GM12878 (cell line): ENCODE data around the gene SLC5A10. TPM values are rescaled to one million over a fixed set of nuclear protein-coding genes. Genes with fewer than 3 reads are reported as not detected.
"Not testable (repeated sequence)": the region's sequence is repeated elsewhere in the genome, so short reads cannot be mapped to it uniquely, and the experiment has no call there.

ENCODE experiments used
- ATAC-seq: fragments of 200-7000 bp; cut with Tn5 transposase; 3 replicates; pipeline ENCODE4 v1.9.1; 2020; ENCODE audit warnings: mild to moderate bottlenecking, moderate library complexity
- BruUV-seq: library from RNA; stranded (reverse); fragments of 400-500 nt; replicated peaks from 2 replicates; lab custom pipeline; 2021; lab: Mats Ljungman, UMichigan
- CTCF ChIA-PET: fragments of 300-600 bp; sonication (Branson Sonifier 250); formaldehyde crosslinking; extraction: SDS; loops from one replicate; lab custom pipeline; 2021; ENCODE audit warnings: inconsistent platforms; lab: Yijun Ruan, JAX
- POLR2A ChIA-PET: fragments of 350-600 bp; formaldehyde crosslinking; extraction: SDS; loops from one replicate; lab custom pipeline; 2021; ENCODE audit warnings: inconsistent platforms; lab: Charles Lee
- RAD21 ChIA-PET: fragments of 300-600 bp; sonication (Branson Sonifier 250); formaldehyde crosslinking; loops from one replicate; lab custom pipeline; 2023; ENCODE audit warnings: antibody characterized with exemption; ENCODE audit not compliant: unreplicated experiment; lab: Charles Lee
- SMC1A ChIA-PET: fragments of 300-600 bp; sonication (Branson Sonifier 250); formaldehyde crosslinking; loops from one replicate; lab custom pipeline; 2023; ENCODE audit not compliant: unreplicated experiment, uncharacterized antibody; lab: Charles Lee
- DNase-seq: peaks from one replicate; pipeline ENCODE4 v3.0.0-alpha.2; 2011; ENCODE audit warnings: low read depth, low spot score
- FAIRE-seq: peaks from 3 replicates; lab custom pipeline; 2011; peaks lifted over from hg19 to GRCh38; lab: Jason Lieb, UNC
- H2AFZ ChIP-seq: 2 replicates; pipeline ENCODE4 v1.6.0; 2011; ENCODE audit warnings: low read depth, low read length, control low read depth; ENCODE audit not compliant: control insufficient read depth
- H3K27ac ChIP-seq: 2 replicates; pipeline ENCODE4 v1.5.1; 2011; ENCODE audit warnings: control low read depth; ENCODE audit not compliant: control insufficient read depth, insufficient read depth
- H3K27me3 ChIP-seq, 2 experiments: replicated peaks in 1 of 2; 2 replicates each; pipeline versions ENCODE4 v1.6.0 to v1.6.1; 2011; ENCODE audit warnings: low read length in 1 of 2; ENCODE audit not compliant: control insufficient read depth in 2 of 2, insufficient read depth in 2 of 2
- H3K36me3 ChIP-seq, 2 experiments: 2 replicates each; pipeline ENCODE4 v1.5.1; 2011; ENCODE audit warnings: low read length in 1 of 2; ENCODE audit not compliant: control insufficient read depth in 2 of 2, insufficient read depth in 2 of 2
- H3K4me1 ChIP-seq: 2 replicates; pipeline ENCODE4 v1.6.1; 2011; ENCODE audit warnings: mild to moderate bottlenecking, low read length, moderate library complexity, mixed read lengths; ENCODE audit not compliant: control insufficient read depth, insufficient read depth
- H3K4me2 ChIP-seq: 2 replicates; pipeline ENCODE4 v1.6.0; 2011; ENCODE audit warnings: control low read depth; ENCODE audit not compliant: control insufficient read depth, insufficient read depth
- H3K4me3 ChIP-seq: fragments of 200-600 bp; sonication (generic); 2 replicates; pipeline ENCODE4 v1.5.1; 2016
- H3K79me2 ChIP-seq: 2 replicates; pipeline ENCODE4 v1.6.0; 2011; ENCODE audit warnings: low read length; ENCODE audit not compliant: control insufficient read depth, insufficient read depth
- H3K9ac ChIP-seq: 2 replicates; pipeline ENCODE4 v1.8.0; 2011; ENCODE audit warnings: low read length, control low read depth, mixed read lengths; ENCODE audit not compliant: control insufficient read depth, insufficient read depth
- H3K9me3 ChIP-seq: replicated peaks from 3 replicates; pipeline ENCODE4 v1.5.1; 2011; ENCODE audit warnings: mild to moderate bottlenecking, low read length; ENCODE audit not compliant: control insufficient read depth, insufficient read depth
- H4K20me1 ChIP-seq: 2 replicates; pipeline ENCODE4 v1.6.0; 2011; ENCODE audit not compliant: control insufficient read depth, insufficient read depth
- BACH1 ChIP-seq: fragments of 450-650 bp; IDR thresholded peaks from 2 replicates; pipeline ENCODE4 v1.6.1; 2017; ENCODE audit warnings: mild to moderate bottlenecking, borderline replicate concordance
- ETV6 ChIP-seq, 2 experiments: fragments of 450-650 bp in 1 of 2; IDR thresholded peaks in 1 of 2; conservative IDR thresholded peaks in 1 of 2; 2 replicates each; pipeline ENCODE4 v1.6.1; 2014; ENCODE audit warnings: antibody characterized with exemption in 1 of 2, borderline replicate concordance in 1 of 2, low read depth in 1 of 2, mild to moderate bottlenecking in 1 of 2, moderate library complexity in 1 of 2
- IKZF1 ChIP-seq: fragments of 450-650 bp; conservative IDR thresholded peaks from 2 replicates; pipeline ENCODE4 v1.6.1; 2017; ENCODE audit warnings: antibody characterized with exemption, mild to moderate bottlenecking
- KLF5 ChIP-seq: fragments of 450-650 bp; IDR thresholded peaks from 2 replicates; pipeline ENCODE4 v1.6.1; 2014; ENCODE audit warnings: mild to moderate bottlenecking; ENCODE audit not compliant: partially characterized antibody
- MEF2A ChIP-seq: IDR thresholded peaks from 2 replicates; pipeline ENCODE4 v1.6.1; 2011; ENCODE audit warnings: low read depth, mild to moderate bottlenecking, low read length, moderate library complexity; ENCODE audit not compliant: insufficient read depth
- MTA3 ChIP-seq: IDR thresholded peaks from 2 replicates; pipeline ENCODE4 v1.6.1; 2012; ENCODE audit warnings: low read length, inconsistent platforms, borderline replicate concordance
- NBN ChIP-seq: fragments of 450-650 bp; IDR thresholded peaks from 2 replicates; pipeline ENCODE4 v1.6.1; 2016
- PAX8 ChIP-seq: fragments of 450-650 bp; IDR thresholded peaks from 2 replicates; pipeline ENCODE4 v1.6.1; 2017; ENCODE audit warnings: mild to moderate bottlenecking, moderate library complexity
- POLR2A ChIP-seq: IDR thresholded peaks from 2 replicates; pipeline ENCODE4 v1.6.1; 2011; ENCODE audit warnings: low read depth, mild to moderate bottlenecking, low read length
- POLR2AphosphoS2 ChIP-seq: IDR thresholded peaks from 2 replicates; pipeline ENCODE4 v1.6.1; 2011; ENCODE audit warnings: low read depth, mild to moderate bottlenecking, low read length, improper control_type of control experiment, moderate library complexity
- POU2F2 ChIP-seq: IDR thresholded peaks from 3 replicates; pipeline ENCODE4 v1.6.1; 2011; ENCODE audit warnings: low read depth, mild to moderate bottlenecking, low read length, borderline replicate concordance
- RB1 ChIP-seq: fragments of 450-650 bp; formaldehyde crosslinking; IDR thresholded peaks from 2 replicates; pipeline ENCODE4 v1.6.1; 2017; ENCODE audit warnings: mild to moderate bottlenecking, borderline replicate concordance
- SMAD1 ChIP-seq: fragments of 450-650 bp; IDR thresholded peaks from 2 replicates; pipeline ENCODE4 v1.6.1; 2018; ENCODE audit warnings: mild to moderate bottlenecking, low read depth; ENCODE audit not compliant: partially characterized antibody
- SMARCA5 ChIP-seq: fragments of 450-650 bp; IDR thresholded peaks from 2 replicates; pipeline ENCODE4 v1.6.1; 2017; ENCODE audit warnings: mild to moderate bottlenecking
- TARDBP ChIP-seq: IDR thresholded peaks from 2 replicates; pipeline ENCODE4 v1.6.1; 2016; ENCODE audit warnings: borderline replicate concordance
- TCF3 ChIP-seq: IDR thresholded peaks from 2 replicates; pipeline ENCODE4 v1.6.1; 2012; ENCODE audit warnings: low read depth, mild to moderate bottlenecking, low read length, borderline replicate concordance; ENCODE audit not compliant: insufficient read depth
- ZNF207 ChIP-seq: fragments of 450-650 bp; IDR thresholded peaks from 2 replicates; pipeline ENCODE4 v1.6.1; 2014; ENCODE audit warnings: antibody characterized with exemption, mild to moderate bottlenecking, borderline replicate concordance
- ZSCAN29 ChIP-seq: fragments of 450-650 bp; IDR thresholded peaks from 2 replicates; pipeline ENCODE4 v1.6.1; 2017; ENCODE audit warnings: mild to moderate bottlenecking, moderate library complexity
- WGBS: methylation state at CpG from one replicate; pipeline ENCODE4 v1.1.6; 2016; ENCODE audit warnings: low lambda C conversion rate; ENCODE audit not compliant: insufficient replicate concordance, insufficient coverage; ENCODE audit errors: missing lambda C conversion rate; 5-methylcytosine and 5-hydroxymethylcytosine counted together
- in situ Hi-C: fragments of 300-500 bp; cut with MboI; formaldehyde crosslinking; loops from 9 replicates; pipeline ENCODE4 v1.14.3; 2018; ENCODE audit warnings: mixed read lengths
- intact Hi-C: fragments of 100-400 bp; cut with micrococcal nuclease; formaldehyde crosslinking; loops from one replicate; pipeline ENCODE4 v1.14.2; 2022; ENCODE audit not compliant: unreplicated experiment
- polyA plus RNA-seq, 11 experiments: library from polyadenylated mRNA; depleted of rRNA in 4 of 11; unstranded in 6 of 11; stranded (reverse) in 5 of 11; fragments of >200 nt; fragmentation: Nextera tagmentation in 4 of 11; fragmentation: Illumina TruSeq in 1 of 11; extraction: Ambion mirVana in 4 of 11; extraction: Trizol in 1 of 11; gene quantifications; 1 replicate in 1 of 11; 2 replicates in 10 of 11; pipeline versions ENCODE4 v1.2.1 to v1.2.3, GENCODE V29; 2011 to 2016; ENCODE audit warnings: inconsistent platforms in 2 of 11, missing spikeins in 2 of 11, low read depth in 1 of 11
- total RNA-seq, 4 experiments: library from RNA; depleted of rRNA in 3 of 4; stranded (reverse); fragments of >200 nt in 3 of 4; fragmentation: Illumina TruSeq in 1 of 4; extraction: Trizol in 1 of 4; gene quantifications; 2 replicates each; pipeline versions ENCODE4 v1.2.1 to v1.2.3, GENCODE V29; 2013 to 2021
- TF ChIP-seq, protein P1 (sequence below): IDR thresholded peaks from 2 replicates; pipeline ENCODE4 v1.6.1; 2011; ENCODE audit warnings: borderline replicate concordance, low read depth, mild to moderate bottlenecking, moderate library complexity, low read length; ENCODE audit not compliant: insufficient read depth, poor library complexity, severe bottlenecking
- TF ChIP-seq, protein P2 (sequence below): IDR thresholded peaks from 2 replicates; pipeline ENCODE4 v1.6.1; 2012; ENCODE audit warnings: low read length, inconsistent platforms

SLC5A10 gene
- total and polyA plus RNA-seq, 10 of the 15 experiments (the other 5 are each of a cell fraction or from before 2014, with no cell fraction given), result under 0.01 to 0.18 (median 0.07) TPM; not detected in 4

DNA sequence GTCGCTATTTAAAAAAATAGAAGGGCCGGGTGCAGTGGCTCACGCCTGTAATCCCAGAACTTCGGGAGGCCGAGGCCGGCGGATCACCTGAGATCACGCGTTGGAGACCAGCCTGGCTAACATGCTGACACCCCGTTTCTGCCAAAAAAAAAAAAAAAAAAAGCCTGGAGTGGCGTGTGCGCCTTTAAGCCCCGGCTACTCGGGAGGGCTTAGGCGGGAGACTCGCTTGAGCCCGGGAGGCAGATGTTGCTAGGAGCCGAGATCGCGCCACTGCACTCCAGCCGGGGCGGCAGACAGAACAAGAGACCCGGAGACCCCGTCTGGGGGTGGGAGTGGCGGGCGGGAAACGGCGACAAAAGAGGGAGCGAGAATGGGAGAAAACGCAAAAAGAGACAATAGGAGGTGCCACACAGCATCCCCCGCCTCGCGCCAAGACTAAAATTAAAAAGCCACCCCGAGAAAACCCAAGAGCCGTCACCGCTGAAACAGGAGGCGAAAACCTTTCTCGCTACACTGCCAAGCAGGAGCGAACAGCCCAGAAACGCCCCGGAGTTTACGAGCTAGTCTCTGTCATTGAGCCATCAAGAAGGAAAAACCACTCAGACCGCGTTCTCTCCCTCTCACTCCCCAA lies 111.5 kb downstream of the SLC5A10 start:
- H3K27ac ChIP-seq, in situ Hi-C loops, SMC1A ChIA-PET, DNase-seq, intact Hi-C loops, H3K27me3 ChIP-seq, H2AFZ ChIP-seq, CTCF ChIA-PET, RAD21 ChIA-PET, H3K4me2 ChIP-seq, H3K79me2 ChIP-seq, H3K4me1 ChIP-seq, H3K4me3 ChIP-seq, FAIRE-seq, H3K9me3 ChIP-seq, H3K9ac ChIP-seq, H4K20me1 ChIP-seq, H3K36me3 ChIP-seq, POLR2A ChIA-PET: not testable (repeated sequence)
- TSS peak; percentile 100 for BruUV-seq
- 1% methylated on average over 27 of the region's 44 CpGs for WGBS
- peak; percentile 66 for ATAC-seq
- TF ChIP-seq, protein P1, sequence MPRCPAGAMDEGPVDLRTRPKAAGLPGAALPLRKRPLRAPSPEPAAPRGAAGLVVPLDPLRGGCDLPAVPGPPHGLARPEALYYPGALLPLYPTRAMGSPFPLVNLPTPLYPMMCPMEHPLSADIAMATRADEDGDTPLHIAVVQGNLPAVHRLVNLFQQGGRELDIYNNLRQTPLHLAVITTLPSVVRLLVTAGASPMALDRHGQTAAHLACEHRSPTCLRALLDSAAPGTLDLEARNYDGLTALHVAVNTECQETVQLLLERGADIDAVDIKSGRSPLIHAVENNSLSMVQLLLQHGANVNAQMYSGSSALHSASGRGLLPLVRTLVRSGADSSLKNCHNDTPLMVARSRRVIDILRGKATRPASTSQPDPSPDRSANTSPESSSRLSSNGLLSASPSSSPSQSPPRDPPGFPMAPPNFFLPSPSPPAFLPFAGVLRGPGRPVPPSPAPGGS, result peak; percentile 42
- TF ChIP-seq TARDBP (0 out of 2 replicates have a peak, but pooled peaks have one; percentile 46), RB1 (peak; percentile 46; the same call in 1 of the 2 replicates), POU2F2 (peak; percentile 84), POLR2AphosphoS2 (0 out of 2 replicates have a peak, but pooled peaks have one; percentile 42), SMARCA5 (0 out of 2 replicates have a peak, but pooled peaks have one; percentile 40), NBN (peak; percentile 98), MTA3 (0 out of 2 replicates have a peak, but pooled peaks have one; percentile 46), ZSCAN29 (peak; percentile 65; the same call in 1 of the 2 replicates), POLR2A (peak; percentile 46; the same call in 1 of the 2 replicates), IKZF1 (peak; percentile 65), PAX8 (0 out of 2 replicates have a peak, but pooled peaks have one; percentile 79), KLF5 (peak; percentile 83), ETV6 (conservative IDR thresholded peaks at IDR 0.05 in 1 of 2, IDR thresholded peaks at IDR 0.05 in 1 of 2; ENCODE audit: borderline replicate concordance in 1 of 2, low read depth in 1 of 2) (peak in 1 of 2 experiments; percentile 3; a peak in 1 of 4 replicates), SMAD1 (peak; percentile 99), ZNF207 (peak; percentile 40; the same call in 1 of the 2 replicates), BACH1 (peak; percentile 100), TCF3 (peak; percentile 66; the same call in 1 of the 2 replicates), MEF2A (peak; percentile 58; the same call in 1 of the 2 replicates)
- TF ChIP-seq, protein P2, sequence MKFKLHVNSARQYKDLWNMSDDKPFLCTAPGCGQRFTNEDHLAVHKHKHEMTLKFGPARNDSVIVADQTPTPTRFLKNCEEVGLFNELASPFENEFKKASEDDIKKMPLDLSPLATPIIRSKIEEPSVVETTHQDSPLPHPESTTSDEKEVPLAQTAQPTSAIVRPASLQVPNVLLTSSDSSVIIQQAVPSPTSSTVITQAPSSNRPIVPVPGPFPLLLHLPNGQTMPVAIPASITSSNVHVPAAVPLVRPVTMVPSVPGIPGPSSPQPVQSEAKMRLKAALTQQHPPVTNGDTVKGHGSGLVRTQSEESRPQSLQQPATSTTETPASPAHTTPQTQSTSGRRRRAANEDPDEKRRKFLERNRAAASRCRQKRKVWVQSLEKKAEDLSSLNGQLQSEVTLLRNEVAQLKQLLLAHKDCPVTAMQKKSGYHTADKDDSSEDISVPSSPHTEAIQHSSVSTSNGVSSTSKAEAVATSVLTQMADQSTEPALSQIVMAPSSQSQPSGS, result peak; percentile 44; the same call in 1 of the 2 replicates
